ENCODE measurements around the gene HES3.
"Not testable (repeated sequence)": the region's sequence is repeated elsewhere in the genome, so short reads cannot be mapped to it uniquely, and the experiment has no call there.

HES3 gene

GRCh38 chr1:6219641-6220040, 24.3 kb upstream of the HES3 start:
- not testable (repeated sequence) for DNase-seq

DNA sequence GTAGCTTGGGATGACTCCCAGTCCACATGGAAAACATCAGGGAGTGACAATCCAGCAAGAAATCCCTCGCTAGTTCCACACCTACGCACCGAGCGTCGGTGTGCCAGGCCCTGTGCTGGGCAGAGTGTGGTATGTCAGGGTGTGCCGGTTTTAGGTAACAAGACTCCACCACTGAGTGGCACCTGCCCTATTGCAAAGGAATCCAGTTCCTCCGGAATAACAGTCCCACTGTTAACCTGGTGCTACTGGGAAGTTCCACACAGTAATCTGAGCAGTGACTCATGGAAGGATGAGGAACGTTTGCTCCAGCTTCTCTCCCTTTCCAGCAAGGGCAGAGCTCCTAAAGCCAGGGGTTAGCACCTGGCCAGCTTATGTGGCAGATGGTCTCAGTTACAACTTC, 23.7 kb upstream of the HES3 start:
- no peak for DNase-seq

GRCh38 chr1:6221210-6221784, 22.7 kb upstream of the HES3 start:
- no peak for DNase-seq

- no peak for DNase-seq
Measured at GRCh38 chr1:6222636-6223035, 21.3 kb upstream of the HES3 start.

GRCh38 chr1:6223617-6224016, 20.4 kb upstream of the HES3 start:
- no peak for DNase-seq

DNA sequence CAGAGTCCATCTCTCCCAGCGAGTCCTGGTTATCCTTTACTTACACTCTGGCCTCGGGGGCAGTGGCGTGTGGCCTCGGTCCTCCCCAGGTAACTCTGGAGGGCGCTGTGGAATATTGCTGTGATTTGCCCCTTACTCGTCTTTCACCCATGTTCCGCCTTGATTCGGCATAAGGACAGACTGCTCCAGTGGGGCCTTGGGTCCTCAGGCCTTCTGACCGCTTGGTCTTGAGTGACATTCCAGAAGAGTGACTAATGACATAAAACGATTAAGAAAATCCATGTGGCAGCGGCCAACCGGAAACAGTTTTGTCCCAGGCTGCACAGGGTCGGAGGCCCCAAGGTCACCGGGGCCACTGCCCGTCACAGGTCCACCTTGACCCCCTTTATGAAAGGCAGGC, 19.3 kb upstream of the HES3 start:
- no peak for DNase-seq

DNA sequence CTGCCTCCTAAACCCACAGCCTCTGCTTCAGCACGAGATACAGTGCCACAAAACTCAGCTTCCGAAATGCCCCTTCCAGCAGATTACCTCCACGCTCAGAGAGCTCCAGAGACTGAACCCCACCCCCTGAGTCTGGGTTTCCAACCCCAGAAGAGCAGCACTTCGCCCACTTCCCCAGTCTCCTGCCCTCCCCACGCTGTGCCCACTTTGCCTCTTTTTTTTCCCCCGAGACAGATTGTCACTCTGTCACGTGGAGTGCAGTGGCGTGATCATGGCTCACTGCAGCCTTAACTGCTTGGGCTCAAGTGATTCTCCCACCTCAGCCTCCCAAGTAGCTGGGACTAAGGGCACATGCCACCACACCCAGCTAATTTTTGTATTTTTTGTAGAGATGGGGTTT, 18.3 kb upstream of the HES3 start:
- DNase-seq, result no peak

DNA sequence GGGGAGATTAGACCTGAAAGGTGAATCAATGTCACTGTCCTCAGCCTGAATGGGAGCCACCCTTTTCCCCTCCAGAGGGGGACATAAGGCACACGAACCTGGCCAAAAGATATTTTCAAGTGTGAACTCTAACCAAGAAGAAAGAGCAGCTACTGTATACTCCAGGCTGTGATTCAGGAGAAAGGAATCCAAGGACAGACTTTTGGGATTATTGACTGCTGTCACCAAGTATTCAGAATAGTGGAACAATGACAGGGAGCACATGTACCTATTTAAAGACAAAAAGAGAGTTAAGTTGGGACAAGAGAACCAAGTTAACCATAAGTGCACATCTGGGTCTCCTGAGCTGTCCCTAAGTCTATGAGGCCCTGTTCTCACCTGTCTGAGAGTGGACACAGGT, 10.6 kb upstream of the HES3 start:
- no peak for DNase-seq

- DNase-seq, result no peak
Measured at GRCh38 chr1:6234502-6235295, 9.3 kb upstream of the HES3 start.

DNA sequence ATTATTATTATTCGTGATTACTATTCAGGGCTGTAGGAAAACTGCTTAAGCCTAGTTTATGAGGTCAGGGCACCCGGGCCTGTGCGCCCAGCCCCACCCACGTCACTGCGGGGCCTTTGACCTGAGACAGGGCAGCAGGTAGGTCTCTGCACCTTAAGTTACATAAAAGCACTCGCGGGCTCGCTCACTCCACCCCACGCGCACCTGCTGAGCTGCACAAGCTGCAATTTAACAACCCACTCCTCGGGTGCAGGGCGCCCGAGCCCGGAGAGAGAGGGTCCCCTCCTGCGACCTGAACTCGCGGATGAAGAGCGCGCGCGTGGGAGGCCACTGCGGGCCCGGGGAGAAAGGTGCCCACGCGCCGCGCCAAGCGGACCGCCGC, 8.7 kb upstream of the HES3 start:
- no peak for DNase-seq

DNA sequence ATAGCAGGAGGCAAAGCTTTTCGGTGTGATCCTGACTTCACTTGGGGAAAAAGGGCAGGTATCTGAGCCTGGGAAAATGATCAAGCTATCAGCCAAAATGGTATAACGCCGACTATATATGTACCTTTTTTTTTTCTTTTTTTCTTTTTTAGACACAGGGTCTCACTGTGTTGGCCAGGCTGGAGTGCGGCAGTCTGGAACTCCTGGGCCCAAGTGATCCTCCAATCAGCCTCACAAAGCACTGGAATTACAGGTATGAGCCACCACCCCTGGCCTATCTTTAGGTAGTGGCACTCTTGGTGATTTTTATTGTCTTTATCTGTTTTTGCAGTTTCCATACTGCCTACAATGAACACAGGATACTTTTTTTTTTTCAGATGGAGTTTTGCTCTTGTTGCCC, 6.9 kb upstream of the HES3 start:
- no peak for DNase-seq

DNA sequence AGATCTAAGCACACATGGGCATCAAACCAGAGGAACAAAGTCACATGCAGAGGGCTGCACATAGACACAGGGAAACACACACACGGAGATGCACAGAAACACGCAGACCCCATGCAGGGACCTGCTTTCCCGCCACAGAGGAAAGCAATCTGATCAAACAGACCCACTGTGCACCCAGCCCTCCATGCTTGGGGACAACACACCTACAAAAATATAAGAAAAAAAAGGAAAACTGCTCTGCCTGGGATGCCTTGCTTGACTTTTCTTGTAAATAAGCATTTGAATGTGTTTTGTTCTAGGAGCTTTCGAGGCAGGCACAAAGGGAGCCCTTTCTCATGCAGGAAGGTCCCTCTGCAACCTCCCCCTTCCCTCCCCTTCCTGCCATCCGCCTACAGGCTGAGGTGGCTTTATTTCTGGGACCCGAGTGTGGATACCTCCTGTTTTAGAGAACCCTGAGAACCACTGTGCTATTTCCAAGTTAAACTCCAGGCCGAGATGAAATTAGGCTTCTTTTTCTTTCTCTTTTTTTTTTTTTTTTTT, 4.7 kb upstream of the HES3 start:
- DNase-seq, result no peak

DNA sequence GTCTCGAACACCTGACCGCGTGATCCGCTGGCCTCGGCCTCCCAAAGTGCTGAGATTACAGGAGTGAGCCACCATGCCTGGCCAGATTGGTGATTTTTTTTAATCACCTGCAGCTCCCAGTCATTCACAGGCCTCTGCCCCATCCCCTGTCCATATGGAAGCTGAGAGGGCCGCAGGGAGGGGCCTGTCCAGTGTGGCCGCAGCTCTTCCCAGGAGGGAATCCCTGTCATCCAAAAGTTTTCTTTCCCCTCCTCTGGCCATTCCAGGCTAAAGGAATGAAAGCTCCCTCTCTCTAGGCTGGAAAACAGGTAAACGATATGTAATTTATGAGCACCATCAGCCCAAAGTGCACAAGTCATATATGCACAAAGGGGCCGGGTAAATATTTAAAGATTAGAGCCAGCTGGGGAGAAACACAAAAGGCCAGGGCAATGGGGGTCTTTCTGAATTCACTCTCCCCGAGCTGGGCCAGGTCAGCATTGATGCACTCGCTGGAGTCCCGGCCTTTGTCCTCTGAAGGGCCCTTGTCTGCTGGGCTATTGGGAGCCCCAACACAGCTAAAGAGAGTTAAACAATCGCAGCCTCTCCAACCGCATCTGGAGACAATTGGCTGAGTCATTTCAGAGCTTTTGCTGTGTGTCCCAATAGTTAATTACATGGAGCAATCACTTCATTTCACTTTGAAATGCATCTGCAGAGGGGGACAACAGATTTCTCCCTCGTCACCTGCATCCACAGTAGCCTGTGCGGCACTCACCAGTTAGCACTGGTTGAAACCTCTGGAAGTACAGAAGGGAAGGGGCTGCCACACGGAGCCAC, 3.8 kb upstream of the HES3 start:
- DNase-seq, result peak; percentile 21

- DNase-seq, result no peak
Measured at GRCh38 chr1:6241107-6241886, 2.7 kb upstream of the HES3 start.

- DNase-seq, result no peak
Measured at GRCh38 chr1:6241887-6242740, 1.9 kb upstream of the HES3 start.

- DNase-seq, result no peak
Measured at GRCh38 chr1:6243053-6243834, 735 bp upstream of the HES3 start.

DNA sequence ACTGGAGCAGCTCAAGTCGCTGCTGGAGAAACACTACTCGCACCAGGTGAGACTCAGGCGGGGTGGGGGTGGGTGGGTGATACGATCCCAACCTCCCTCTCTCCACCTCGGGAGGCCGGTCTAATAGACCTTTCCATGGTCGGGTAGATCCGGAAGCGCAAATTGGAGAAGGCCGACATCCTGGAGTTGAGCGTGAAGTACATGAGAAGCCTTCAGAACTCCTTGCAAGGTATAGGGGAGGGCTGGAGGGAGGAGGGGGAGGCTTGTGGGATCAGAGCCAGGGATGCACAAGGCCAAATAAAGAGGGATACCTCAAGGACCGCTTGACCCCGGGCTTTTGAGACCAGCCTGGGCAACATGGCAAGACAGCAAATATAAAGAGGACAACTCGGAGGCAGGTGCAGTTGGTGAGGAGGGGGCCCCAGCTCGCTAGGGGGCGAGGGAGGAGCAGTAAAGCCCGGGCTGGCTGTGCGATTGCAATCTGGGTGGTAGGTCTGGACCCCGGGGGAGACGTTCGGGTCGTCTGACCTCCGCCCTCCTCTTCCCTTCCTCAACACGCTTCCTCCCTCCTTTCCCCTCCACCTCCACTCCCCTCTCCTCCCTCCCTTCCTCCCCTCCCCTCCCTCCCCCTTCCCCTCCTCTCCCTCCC, 546 bp downstream of the HES3 start:
- peak; percentile 76 for DNase-seq

GRCh38 chr1:6245086-6245868, 1.3 kb downstream of the HES3 start:
- peak; percentile 81 for DNase-seq

GRCh38 chr1:6245869-6246496, 2.0 kb downstream of the HES3 start:
- DNase-seq, result peak; percentile 84
